Measurements from ENCODE around the gene PDGFRB. TPM values are rescaled to one million over a fixed set of nuclear protein-coding genes. Genes with fewer than 3 reads are reported as not detected.

The PDGFRB gene
- total and polyA plus RNA-seq, 2 of the 4 experiments (the other 2 are of a cell fraction): 108 to 124 TPM

DNA sequence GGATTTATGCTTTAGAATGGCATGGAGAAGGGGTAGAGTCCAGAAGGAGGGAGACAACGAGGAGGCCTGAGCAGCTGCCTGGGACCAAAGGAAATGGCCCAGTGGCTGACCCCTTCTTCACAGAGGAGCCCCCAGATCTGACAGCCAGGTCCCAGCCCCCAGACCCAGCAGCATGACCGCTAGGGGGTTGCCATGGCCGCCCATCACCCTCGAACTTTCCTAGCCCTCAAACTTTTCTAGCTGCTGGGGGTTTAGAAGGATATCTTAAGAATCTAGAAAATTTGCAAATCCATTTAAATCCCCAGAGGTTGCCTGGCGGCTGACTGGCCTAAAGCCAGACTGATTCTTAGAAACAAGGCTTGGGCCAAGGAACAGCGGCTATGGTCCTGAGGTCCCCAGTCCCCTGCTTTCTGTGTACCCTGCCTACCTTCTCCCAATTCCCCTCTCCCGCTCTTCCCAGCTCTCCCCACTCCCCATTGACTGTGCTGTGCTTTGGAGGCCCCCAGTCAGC lies 972 bp downstream of the PDGFRB start:
- POLR2A ChIA-PET (ENCODE audit: unreplicated experiment): interaction anchor here (0.7 kb wide), 1 partner anchor 11 kb away, joined by 3 read pairs; no protein-coding TSS in a partner anchor
- Histone ChIP-seq H3K4me3 (ENCODE audit: insufficient read depth, low read depth, low read length) (peak overlapping the region; percentile 76), H4K91ac (ENCODE audit: insufficient read depth, low read depth, low read length) (peak overlapping the region; percentile 98), H2BK120ac (ENCODE audit: low read depth, low read length) (peak overlapping the region; percentile 85), H3K23ac (ENCODE audit: low read depth, low read length) (peak overlapping the region; percentile 94), H3K4me1 (ENCODE audit: control insufficient read depth, insufficient read depth, low read length) (peaks cover 39% of the 10 kb centered on the region), H2BK15ac (ENCODE audit: low read depth, low read length) (peak overlapping the region; percentile 27; the same call in 1 of the 3 replicates), H2BK20ac (ENCODE audit: low read depth, low read length) (peak overlapping the region; percentile 56), H4K5ac (ENCODE audit: low read depth, low read length) (peak overlapping the region; percentile 62), H3K9ac (ENCODE audit: low read depth, low read length) (peak overlapping the region; percentile 99), H3K14ac (replicated peaks; ENCODE audit: low read depth, low read length) (peak overlapping the region; percentile 96), H2AK5ac (ENCODE audit: low read depth, low read length) (peak overlapping the region; percentile 94), H2BK5ac (ENCODE audit: low read depth, low read length, poor library complexity, severe bottlenecking) (peak overlapping the region; percentile 91), H3K27ac (ENCODE audit: insufficient read depth, low read length) (peak overlapping the region; percentile 91), H4K8ac (ENCODE audit: low read depth in 2 of 2, low read length in 2 of 2) (peak overlapping the region; percentile 74 to 89), H3K9me3 (ENCODE audit: control insufficient read depth, insufficient read depth, low read length) (no peaks in the 10 kb centered on the region), H3K27me3 (ENCODE audit: control insufficient read depth, insufficient read depth, low read length) (no peaks in the 10 kb centered on the region), H3K18ac (ENCODE audit: low read depth, low read length) (peak overlapping the region; percentile 83), H3K4me2 (ENCODE audit: low read depth, low read length) (peak overlapping the region; percentile 93), H3K36me3 (ENCODE audit: control insufficient read depth, insufficient read depth, low read length) (peaks cover 32% of the 10 kb centered on the region; the same call in 1 of the 2 replicates), H4K20me1 (ENCODE audit: insufficient read depth, low read length) (peaks cover 40% of the 10 kb centered on the region), H3K56ac (ENCODE audit: extremely low read depth, insufficient read depth, low read length) (peak overlapping the region; percentile 88), H3K4ac (ENCODE audit: low read depth, low read length) (peak overlapping the region; percentile 99), H2AK9ac (replicated peaks; ENCODE audit: low read depth, low read length, poor library complexity) (peak overlapping the region; percentile 96), H3K79me1 (ENCODE audit: low read depth in 1 of 2, low read length in 2 of 2) (peaks cover 5 to 63% of the 10 kb centered on the region in 2 experiments), H2AFZ (replicated peaks; ENCODE audit: low read length, poor library complexity) (peak overlapping the region; percentile 53), H3K9me1 (ENCODE audit: insufficient read depth, low read length) (peaks cover 31% of the 10 kb centered on the region)
- TF ChIP-seq, protein P1, sequence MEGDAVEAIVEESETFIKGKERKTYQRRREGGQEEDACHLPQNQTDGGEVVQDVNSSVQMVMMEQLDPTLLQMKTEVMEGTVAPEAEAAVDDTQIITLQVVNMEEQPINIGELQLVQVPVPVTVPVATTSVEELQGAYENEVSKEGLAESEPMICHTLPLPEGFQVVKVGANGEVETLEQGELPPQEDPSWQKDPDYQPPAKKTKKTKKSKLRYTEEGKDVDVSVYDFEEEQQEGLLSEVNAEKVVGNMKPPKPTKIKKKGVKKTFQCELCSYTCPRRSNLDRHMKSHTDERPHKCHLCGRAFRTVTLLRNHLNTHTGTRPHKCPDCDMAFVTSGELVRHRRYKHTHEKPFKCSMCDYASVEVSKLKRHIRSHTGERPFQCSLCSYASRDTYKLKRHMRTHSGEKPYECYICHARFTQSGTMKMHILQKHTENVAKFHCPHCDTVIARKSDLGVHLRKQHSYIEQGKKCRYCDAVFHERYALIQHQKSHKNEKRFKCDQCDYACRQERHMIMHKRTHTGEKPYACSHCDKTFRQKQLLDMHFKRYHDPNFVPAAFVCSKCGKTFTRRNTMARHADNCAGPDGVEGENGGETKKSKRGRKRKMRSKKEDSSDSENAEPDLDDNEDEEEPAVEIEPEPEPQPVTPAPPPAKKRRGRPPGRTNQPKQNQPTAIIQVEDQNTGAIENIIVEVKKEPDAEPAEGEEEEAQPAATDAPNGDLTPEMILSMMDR (conservative IDR thresholded peaks at IDR 0.05; ENCODE audit: low read depth, low read length): 0 out of 2 replicates have a peak, but pooled peaks have one; percentile 6
- TF ChIP-seq MXI1 (IDR thresholded peaks at IDR 0.05; ENCODE audit: borderline replicate concordance, low read depth, low read length) (0 out of 2 replicates have a peak, but pooled peaks have one; percentile 3), BHLHE40 (IDR thresholded peaks at IDR 0.05; ENCODE audit: low read depth, low read length) (no peak)
- dilution Hi-C loops (cut with HindIII; ENCODE audit: low sequenced_read_pairs, unreplicated experiment) (no loop called here), intact Hi-C loops (cut with micrococcal nuclease) (loop anchor here (1.0 to 2.0 kb wide), 3 partner anchors 11 to 24 kb away; no protein-coding TSS in a partner anchor), in situ Hi-C loops (cut with MboI; ENCODE audit: low sequenced_read_pairs) (no loop called here)
- no peak for ATAC-seq (ENCODE audit: low read depth)
- BruUV-seq (replicated peaks): no TSS peak
- DNase-seq: no peak
- 0% methylated on average over 1 of the region's 7 CpGs; no CpG with 5 or more reads in 1 of the 2 experiments for WGBS, 2 experiments (ENCODE audit: extremely low coverage in 2 of 2, insufficient read length in 1 of 2)
- CTCF ChIA-PET: interaction anchor here (0.6 to 0.7 kb wide), 2 partner anchors 60 to 196 kb away, joined by 3 read pairs; no protein-coding TSS in a partner anchor
